HFF-Myc (cell line): ENCODE measurements around the gene TKTL1.

Experiments used
- DNase-seq: peaks from one replicate; pipeline ENCODE4 v3.0.0-alpha.2; 2011; ENCODE audit warnings: low read depth; ENCODE audit errors: extremely low read depth
- H3K4me3 ChIP-seq: replicated peaks from 2 replicates; pipeline ENCODE4 v1.5.1; 2011; ENCODE audit warnings: low read depth, mild to moderate bottlenecking, control low read depth, low read length
- TF ChIP-seq, protein P1 (sequence below): IDR thresholded peaks from 2 replicates; pipeline ENCODE4 v1.5.1; 2012; ENCODE audit warnings: mild to moderate bottlenecking, low read depth, low read length, control low read depth; ENCODE audit errors: missing control alignments

Gene TKTL1

DNA sequence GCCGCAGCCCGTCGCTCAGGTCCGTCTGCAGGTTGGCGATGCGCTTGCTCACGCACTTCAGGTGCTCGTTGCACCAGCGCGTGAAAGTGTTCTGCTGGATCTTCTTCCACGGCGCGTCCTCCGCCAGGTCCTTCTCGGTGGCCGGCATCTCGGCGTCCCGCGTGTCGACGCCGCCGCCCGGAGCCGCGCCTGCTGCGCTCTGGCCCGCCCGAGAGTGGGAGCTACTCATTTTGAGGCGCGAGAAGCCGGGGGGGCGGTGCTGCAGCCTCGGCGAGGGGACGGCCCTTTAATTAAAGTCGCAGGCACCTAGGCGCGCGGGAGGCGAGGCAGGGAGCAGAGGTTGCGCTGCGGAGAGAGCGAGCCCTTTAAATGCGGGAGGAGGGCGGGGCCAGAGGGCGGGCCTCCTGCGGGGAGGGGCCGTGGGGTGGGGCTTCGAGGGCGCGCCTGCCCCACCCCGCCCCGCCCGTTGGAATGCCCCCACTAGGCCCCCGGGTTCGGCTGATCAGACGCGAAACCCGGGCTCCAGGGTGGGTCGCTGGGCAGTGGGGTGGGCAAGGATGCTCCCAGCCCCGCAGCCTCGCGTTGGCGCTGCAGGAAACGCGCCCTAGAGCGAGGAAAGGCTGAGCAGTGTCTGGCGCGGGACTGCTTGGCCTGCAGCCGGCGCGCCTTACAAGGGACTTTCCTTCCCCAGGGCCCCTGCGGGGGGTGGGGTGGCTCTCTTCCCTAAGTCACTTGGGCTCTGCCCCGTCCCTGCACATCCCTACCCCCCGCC, 75.6 kb downstream of the TKTL1 start:
- peak overlapping the region; percentile 88 for H3K4me3 ChIP-seq
- TF ChIP-seq, protein P1, sequence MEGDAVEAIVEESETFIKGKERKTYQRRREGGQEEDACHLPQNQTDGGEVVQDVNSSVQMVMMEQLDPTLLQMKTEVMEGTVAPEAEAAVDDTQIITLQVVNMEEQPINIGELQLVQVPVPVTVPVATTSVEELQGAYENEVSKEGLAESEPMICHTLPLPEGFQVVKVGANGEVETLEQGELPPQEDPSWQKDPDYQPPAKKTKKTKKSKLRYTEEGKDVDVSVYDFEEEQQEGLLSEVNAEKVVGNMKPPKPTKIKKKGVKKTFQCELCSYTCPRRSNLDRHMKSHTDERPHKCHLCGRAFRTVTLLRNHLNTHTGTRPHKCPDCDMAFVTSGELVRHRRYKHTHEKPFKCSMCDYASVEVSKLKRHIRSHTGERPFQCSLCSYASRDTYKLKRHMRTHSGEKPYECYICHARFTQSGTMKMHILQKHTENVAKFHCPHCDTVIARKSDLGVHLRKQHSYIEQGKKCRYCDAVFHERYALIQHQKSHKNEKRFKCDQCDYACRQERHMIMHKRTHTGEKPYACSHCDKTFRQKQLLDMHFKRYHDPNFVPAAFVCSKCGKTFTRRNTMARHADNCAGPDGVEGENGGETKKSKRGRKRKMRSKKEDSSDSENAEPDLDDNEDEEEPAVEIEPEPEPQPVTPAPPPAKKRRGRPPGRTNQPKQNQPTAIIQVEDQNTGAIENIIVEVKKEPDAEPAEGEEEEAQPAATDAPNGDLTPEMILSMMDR: no peak
- peak; percentile 58 for DNase-seq

- TF ChIP-seq, protein P1: no peak
Observed at GRCh38 chrX:154371789-154372300, 76.2 kb downstream of the TKTL1 start.

GRCh38 chrX:154372612-154373022, 77.0 kb downstream of the TKTL1 start:
- H3K4me3 ChIP-seq: peak overlapping the region; percentile 88
- TF ChIP-seq, protein P1: no peak
- DNase-seq: no peak

More at GRCh38 chrX:154371789-154372300, 76.2 kb downstream of the TKTL1 start:
- no peak for DNase-seq
- peak overlapping the region; percentile 88 for H3K4me3 ChIP-seq

DNA sequence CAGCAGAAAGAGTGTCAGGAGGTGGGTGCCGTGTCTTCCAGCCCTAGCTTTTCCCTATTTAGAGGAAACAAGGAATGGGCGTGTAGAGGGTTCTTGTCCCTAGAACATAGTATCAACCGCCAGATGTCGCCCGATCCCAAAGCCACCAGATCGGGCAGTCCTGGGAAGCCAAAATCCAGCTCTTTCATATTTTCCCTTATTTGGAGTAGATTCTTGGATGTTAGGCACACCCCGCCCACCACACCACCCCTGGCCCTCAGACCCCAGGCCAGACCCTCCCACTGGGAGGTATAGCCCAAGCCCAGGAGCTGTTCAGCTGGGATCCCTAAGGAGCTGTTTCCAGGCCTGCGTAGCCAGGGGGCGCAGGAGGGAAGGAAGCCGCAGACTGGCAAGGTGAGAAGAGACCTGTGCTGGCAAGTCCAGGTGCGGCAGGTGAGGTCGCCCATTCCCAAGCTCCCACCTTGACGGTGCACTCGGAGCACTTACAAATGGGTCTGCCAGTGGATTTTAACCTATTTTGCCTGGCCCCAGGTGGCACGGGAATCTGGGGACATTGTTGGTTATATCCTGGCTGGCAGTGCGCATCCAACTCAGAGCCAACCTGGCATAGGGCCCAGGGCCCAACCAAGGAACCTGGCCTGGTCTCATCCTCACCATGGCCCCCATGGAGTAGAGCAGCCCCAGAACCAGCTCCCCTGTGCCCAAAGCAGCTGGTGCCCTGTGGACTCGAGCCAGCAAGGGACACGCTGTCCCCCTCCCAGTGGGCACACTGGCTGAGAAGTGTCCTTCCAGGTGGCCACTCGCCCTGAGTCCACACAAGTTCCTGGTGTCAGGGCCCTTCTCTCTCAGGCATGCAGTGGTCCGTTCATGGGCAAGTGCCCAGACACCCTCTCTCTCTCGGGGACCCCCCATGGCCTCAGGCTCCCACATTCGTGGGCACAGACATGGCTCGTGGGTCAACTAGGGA, 78.0 kb downstream of the TKTL1 start:
- H3K4me3 ChIP-seq: peak overlapping the region; percentile 54
- DNase-seq: no peak
- TF ChIP-seq, protein P1: peak; percentile 59

DNA sequence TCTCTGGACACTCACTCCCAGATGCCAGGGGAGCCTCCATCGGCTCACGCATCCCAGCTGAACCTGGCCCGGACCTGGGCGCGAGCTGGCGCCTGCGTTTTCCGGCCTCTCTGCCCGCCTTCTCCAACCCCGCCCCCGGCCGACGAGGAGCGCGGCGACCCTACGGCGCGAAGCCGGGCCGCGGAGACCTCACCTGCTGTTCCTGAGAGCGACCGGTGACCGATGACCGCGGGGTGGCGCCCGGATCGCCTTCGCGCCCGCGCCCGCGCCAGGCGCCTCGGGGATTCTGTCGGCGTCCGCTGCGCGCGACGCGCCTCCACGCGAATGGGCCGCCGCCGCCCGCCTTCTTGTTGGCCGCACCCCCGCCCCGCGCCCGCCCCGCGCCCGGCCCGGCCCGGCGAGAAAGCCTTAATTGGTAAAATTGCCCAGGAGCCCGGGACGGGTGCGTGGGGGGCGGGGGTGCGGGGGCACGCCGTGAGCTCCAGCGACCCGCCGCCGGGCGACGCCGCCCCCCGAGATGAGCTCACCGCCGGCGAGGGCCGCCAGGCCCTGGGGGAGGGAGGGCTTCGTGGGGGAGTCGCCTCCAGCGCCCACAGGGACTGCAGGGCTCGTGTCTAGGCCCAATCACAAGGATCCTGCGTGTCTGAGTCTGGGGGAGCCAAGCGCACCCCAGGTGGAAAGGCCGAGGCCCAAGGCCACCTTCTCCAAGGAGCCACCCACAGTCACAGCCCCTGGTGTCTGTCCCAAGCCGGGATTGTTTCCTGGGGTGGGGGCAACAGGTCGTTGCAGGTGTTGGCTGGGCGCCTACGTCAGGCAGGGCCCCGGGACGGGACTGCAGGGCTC, 78.9 kb downstream of the TKTL1 start, which contains the start of gene FLNA:
TSS of gene FLNA (minus strand) at position 322 of the 843 bp plus-strand sequence. CDS start 3,389 bp downstream, outside the sequence.
- TF ChIP-seq, protein P1: no peak
- no peak for DNase-seq
- peak within 1 kb of the TSS; percentile 54 for H3K4me3 ChIP-seq

- TF ChIP-seq, protein P1: no peak
- H3K4me3 ChIP-seq: peak overlapping the region; percentile 26
- DNase-seq: no peak
Observed at GRCh38 chrX:154375156-154375504, 79.5 kb downstream of the TKTL1 start.
